ENCODE measurements around the gene FBXO42.

DNA sequence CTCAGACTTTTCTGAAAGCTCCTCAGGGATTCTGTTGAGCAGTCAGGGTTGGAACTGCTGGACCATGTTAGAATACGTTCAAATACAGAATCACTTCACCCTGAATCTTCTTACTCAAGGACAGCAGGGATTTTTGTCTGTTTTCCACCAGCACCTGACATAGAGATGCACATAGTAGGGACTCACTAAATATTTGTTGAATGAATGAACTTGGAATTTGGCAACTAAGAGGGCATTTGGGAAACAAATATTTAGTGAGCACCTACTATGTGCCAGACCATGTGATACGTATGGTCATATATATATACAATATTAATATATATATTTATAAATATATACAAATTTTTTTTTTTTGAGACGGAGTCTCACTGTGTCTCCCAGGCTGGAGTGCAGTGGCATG is 4.6 kb upstream of the FBXO42 start:
- TF ChIP-seq POLR2A (IDR thresholded peaks at IDR 0.05) (no peak), EP300 (IDR thresholded peaks at IDR 0.05) (no peak)
- TF ChIP-seq, protein P1, sequence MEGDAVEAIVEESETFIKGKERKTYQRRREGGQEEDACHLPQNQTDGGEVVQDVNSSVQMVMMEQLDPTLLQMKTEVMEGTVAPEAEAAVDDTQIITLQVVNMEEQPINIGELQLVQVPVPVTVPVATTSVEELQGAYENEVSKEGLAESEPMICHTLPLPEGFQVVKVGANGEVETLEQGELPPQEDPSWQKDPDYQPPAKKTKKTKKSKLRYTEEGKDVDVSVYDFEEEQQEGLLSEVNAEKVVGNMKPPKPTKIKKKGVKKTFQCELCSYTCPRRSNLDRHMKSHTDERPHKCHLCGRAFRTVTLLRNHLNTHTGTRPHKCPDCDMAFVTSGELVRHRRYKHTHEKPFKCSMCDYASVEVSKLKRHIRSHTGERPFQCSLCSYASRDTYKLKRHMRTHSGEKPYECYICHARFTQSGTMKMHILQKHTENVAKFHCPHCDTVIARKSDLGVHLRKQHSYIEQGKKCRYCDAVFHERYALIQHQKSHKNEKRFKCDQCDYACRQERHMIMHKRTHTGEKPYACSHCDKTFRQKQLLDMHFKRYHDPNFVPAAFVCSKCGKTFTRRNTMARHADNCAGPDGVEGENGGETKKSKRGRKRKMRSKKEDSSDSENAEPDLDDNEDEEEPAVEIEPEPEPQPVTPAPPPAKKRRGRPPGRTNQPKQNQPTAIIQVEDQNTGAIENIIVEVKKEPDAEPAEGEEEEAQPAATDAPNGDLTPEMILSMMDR (IDR thresholded peaks at IDR 0.05) = no peak

All from upper lobe of left lung (tissue), 4 donors.